Liver (tissue), 9 donors: ENCODE measurements around the gene TACO1. TPM values are rescaled to one million over a fixed set of nuclear protein-coding genes. Genes with fewer than 3 reads are reported as not detected.

Experiments
- DNase-seq: peaks from one replicate; pipeline ENCODE4 v3.0.0-alpha.2; 2017; ENCODE audit warnings: low spot score
- H3K27ac ChIP-seq, 2 donors: one replicate each; pipeline ENCODE4 v1.7.0; 2013; ENCODE audit warnings: inconsistent platforms in 2 of 2, low read length in 2 of 2, control low read depth in 1 of 2, low read depth in 1 of 2, mild to moderate bottlenecking in 1 of 2
- H3K27me3 ChIP-seq, 4 donors: one replicate each; pipeline versions ENCODE4 v1.6.1 to v1.7.0; 2013; ENCODE audit warnings: low read length in 3 of 4, inconsistent platforms in 1 of 4, mild to moderate bottlenecking in 1 of 4, moderate library complexity in 1 of 4; ENCODE audit not compliant: control insufficient read depth in 4 of 4, insufficient read depth in 4 of 4
- H3K36me3 ChIP-seq, 4 donors: one replicate each; pipeline versions ENCODE4 v1.6.1 to v1.7.0; 2013; ENCODE audit warnings: low read length in 3 of 4, mild to moderate bottlenecking in 3 of 4, low read depth in 1 of 4, moderate library complexity in 1 of 4; ENCODE audit not compliant: control insufficient read depth in 4 of 4, insufficient read depth in 3 of 4
- H3K4me1 ChIP-seq, 4 donors: one replicate each; pipeline versions ENCODE4 v1.6.1 to v1.7.0; 2013; ENCODE audit warnings: low read length in 3 of 4, mild to moderate bottlenecking in 3 of 4, moderate library complexity in 1 of 4; ENCODE audit not compliant: control insufficient read depth in 4 of 4, insufficient read depth in 4 of 4
- H3K4me3 ChIP-seq, 3 donors: one replicate each; pipeline versions ENCODE4 v1.6.1 to v1.7.0; 2013; ENCODE audit warnings: low read length in 3 of 3, control low read depth in 1 of 3, low read depth in 1 of 3, mild to moderate bottlenecking in 1 of 3
- H3K9ac ChIP-seq, 2 donors: one replicate each; pipeline ENCODE4 v1.7.0; 2013; ENCODE audit warnings: low read length in 2 of 2, mild to moderate bottlenecking in 2 of 2, moderate library complexity in 2 of 2, control low read depth in 1 of 2, low read depth in 1 of 2
- H3K9me3 ChIP-seq, 4 donors: one replicate each; pipeline versions ENCODE4 v1.6.1 to v1.7.0; 2013; ENCODE audit warnings: low read length in 3 of 4; ENCODE audit not compliant: control insufficient read depth in 4 of 4
- ATF3 ChIP-seq: IDR thresholded peaks from 2 replicates; pipeline ENCODE4 v1.6.1; 2016; ENCODE audit warnings: antibody characterized with exemption
- CTCF ChIP-seq: fragments of 150-350 bp; IDR thresholded peaks from 2 replicates; pipeline ENCODE4 v1.5.1; 2017; ENCODE audit warnings: improper control_type of control experiment, low read depth, low read length; ENCODE audit not compliant: missing input control
- EGR1 ChIP-seq, 2 donors: IDR thresholded peaks; 2 replicates each; pipeline ENCODE4 v1.6.1; 2016 to 2018; ENCODE audit warnings: antibody characterized with exemption in 2 of 2, low read depth in 2 of 2
- FOXA1 ChIP-seq: IDR thresholded peaks from 2 replicates; pipeline ENCODE4 v1.6.1; 2016; ENCODE audit warnings: antibody characterized with exemption
- FOXA2 ChIP-seq: IDR thresholded peaks from 2 replicates; pipeline ENCODE4 v1.6.1; 2016; ENCODE audit warnings: antibody characterized with exemption
- GABPA ChIP-seq, 2 donors: IDR thresholded peaks in 1 of 2; conservative IDR thresholded peaks in 1 of 2; 2 replicates each; pipeline ENCODE4 v1.6.1; 2016; ENCODE audit warnings: antibody characterized with exemption in 2 of 2, mild to moderate bottlenecking in 1 of 2, moderate library complexity in 1 of 2
- HNF4A ChIP-seq, 2 donors: conservative IDR thresholded peaks; 2 replicates each; pipeline ENCODE4 v1.6.1; 2016; ENCODE audit warnings: antibody characterized with exemption in 2 of 2, mild to moderate bottlenecking in 2 of 2
- JUND ChIP-seq, 2 donors: IDR thresholded peaks; 2 replicates each; pipeline ENCODE4 v1.6.1; 2016; ENCODE audit warnings: antibody characterized with exemption in 2 of 2
- MAX ChIP-seq: IDR thresholded peaks from 2 replicates; pipeline ENCODE4 v1.6.1; 2016; ENCODE audit warnings: antibody characterized with exemption
- RAD21 ChIP-seq, 2 donors: IDR thresholded peaks; 2 replicates each; pipeline ENCODE4 v1.6.1; 2016; ENCODE audit warnings: antibody characterized with exemption in 2 of 2, mild to moderate bottlenecking in 2 of 2
- REST ChIP-seq: IDR thresholded peaks from 2 replicates; pipeline ENCODE4 v1.6.1; 2016; ENCODE audit warnings: antibody characterized with exemption, mild to moderate bottlenecking
- RXRA ChIP-seq, 2 donors: IDR thresholded peaks; 2 replicates each; pipeline ENCODE4 v1.6.1; 2017 to 2018; ENCODE audit warnings: antibody characterized with exemption in 2 of 2, mild to moderate bottlenecking in 1 of 2
- TAF1 ChIP-seq: conservative IDR thresholded peaks from 2 replicates; pipeline ENCODE4 v1.6.1; 2016; ENCODE audit warnings: antibody characterized with exemption, mild to moderate bottlenecking
- YY1 ChIP-seq: IDR thresholded peaks from 2 replicates; pipeline ENCODE4 v1.6.1; 2016; ENCODE audit warnings: antibody characterized with exemption, mild to moderate bottlenecking
- ZBTB33 ChIP-seq: IDR thresholded peaks from 2 replicates; pipeline ENCODE4 v1.6.1; 2016; ENCODE audit warnings: antibody characterized with exemption
- WGBS: extraction: QIAGEN DNeasy Blood & Tissue Kit; methylation state at CpG from one replicate; pipeline ENCODE4 v1.1.7; 2013; 5-methylcytosine and 5-hydroxymethylcytosine counted together
- polyA plus RNA-seq, 2 donors: library from polyadenylated mRNA; stranded (reverse) in 1 of 2; unstranded in 1 of 2; fragments of 200-250 nt in 1 of 2; fragments of >200 nt in 1 of 2; fragmentation: Nextera tagmentation in 1 of 2; extraction: Ambion mirVana in 1 of 2; gene quantifications; one replicate each; pipeline versions ENCODE4 v1.2.1 to v1.2.3, GENCODE V29; 2013 to 2015
- total RNA-seq, 2 donors: library from RNA; depleted of rRNA; stranded (reverse); fragments of >200 nt; gene quantifications; one replicate each; pipeline ENCODE4 v1.2.3, GENCODE V29; 2014
- donor health status: healthy.
- donor health status: healthy.
- donor health status: healthy.
- donor health status: healthy.
- donor health status: healthy.

TACO1 gene
- total and polyA plus RNA-seq, 4 donors = 14.3 to 55.8 (median 41.7) TPM

DNA sequence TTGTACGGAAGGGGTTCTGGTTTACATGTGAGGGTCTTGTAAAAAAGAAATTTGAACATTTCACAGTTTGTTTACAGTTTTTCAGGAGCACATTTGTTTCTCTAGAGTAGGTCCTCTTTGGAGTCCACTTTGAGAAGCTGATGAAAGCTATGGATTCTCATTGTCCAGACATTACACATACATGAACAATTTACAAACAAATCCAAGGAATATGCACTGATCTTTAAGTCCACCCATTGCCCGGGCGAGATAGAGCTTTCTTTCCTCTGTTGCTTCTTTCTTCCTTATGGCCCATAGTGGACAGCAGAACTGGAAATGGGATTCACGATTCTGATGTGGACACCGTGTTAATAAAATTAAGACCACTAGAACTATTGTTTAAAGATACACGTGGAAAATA, 48.5 kb upstream of the TACO1 start:
- DNase-seq = no peak
- Histone ChIP-seq H3K4me1 (peaks cover 5 to 41% (median 26%) of the 10 kb centered on the region in 4 donors), H3K27me3 (no peaks in the 10 kb centered on the region), H3K9ac (peak overlapping the region in 1 of 2 donors; percentile 46), H3K9me3 (no peaks in the 10 kb centered on the region), H3K4me3 (no peak overlapping the region), H3K36me3 (no peaks in the 10 kb centered on the region), H3K27ac (no peak overlapping the region)
- TF ChIP-seq FOXA1 = no peak
- TF ChIP-seq EGR1 (IDR thresholded peaks at IDR 0.05; ENCODE audit: low read depth in 2 of 2) = no peak
- no peak for TF ChIP-seq ATF3
- TF ChIP-seq FOXA2 = no peak
- TF ChIP-seq ZBTB33 = no peak
- no peak for TF ChIP-seq RXRA (IDR thresholded peaks at IDR 0.05)
- TF ChIP-seq MAX = no peak
- TF ChIP-seq TAF1 = no peak
- no peak for TF ChIP-seq RAD21 (IDR thresholded peaks at IDR 0.05)
- TF ChIP-seq GABPA (IDR thresholded peaks at IDR 0.05 in 1 of 2, conservative IDR thresholded peaks at IDR 0.05 in 1 of 2) = no peak
- TF ChIP-seq REST = no peak
- WGBS = 71% methylated on average over 6 of the region's 6 CpGs

- H3K27me3 ChIP-seq = no peaks in the 10 kb centered on the region
- H3K4me3 ChIP-seq = no peak overlapping the region
- WGBS = 62% methylated on average over 7 of the region's 7 CpGs
- H3K9ac ChIP-seq = no peak overlapping the region
- H3K4me1 ChIP-seq = peaks cover 7 to 41% (median 21%) of the 10 kb centered on the region in 4 donors
- no peak overlapping the region for H3K27ac ChIP-seq
- TF ChIP-seq YY1 = no peak
- no peak for TF ChIP-seq ATF3
- TF ChIP-seq HNF4A (conservative IDR thresholded peaks at IDR 0.05) = peak in 1 of 2 donors; percentile 32
- no peak for TF ChIP-seq FOXA2
- no peak for TF ChIP-seq JUND (IDR thresholded peaks at IDR 0.05)
- TF ChIP-seq RXRA (IDR thresholded peaks at IDR 0.05) = peak in 1 of 2 donors; percentile 24
- TF ChIP-seq MAX = no peak
- no peak for TF ChIP-seq CTCF
- no peak for DNase-seq
- H3K36me3 ChIP-seq = no peaks in the 10 kb centered on the region
- no peaks in the 10 kb centered on the region for H3K9me3 ChIP-seq
These were observed 45.1 kb upstream of the TACO1 start for GRCh38 chr17:63555500-63556156.
